Karpas-422 (cell line): ENCODE measurements around the gene MRPL42. TPM values are rescaled to one million over a fixed set of nuclear protein-coding genes. Genes with fewer than 3 reads are reported as not detected.
A peak's percentile ranks its signal among the peaks of the same experiment; 100 is the strongest.

Experiments used
- DNase-seq: peaks from one replicate; pipeline ENCODE4 v3.0.0-alpha.2; 2015
- H2AFZ ChIP-seq: fragments of 200-600 bp; sonication (generic); 2 replicates; pipeline ENCODE4 v1.6.1; 2014; ENCODE audit warnings: antibody characterized with exemption, low read length, mixed read lengths
- H3K27ac ChIP-seq: fragments of 200-600 bp; sonication (generic); 2 replicates; pipeline ENCODE4 v1.5.1; 2014; ENCODE audit warnings: mild to moderate bottlenecking, low read length, moderate library complexity
- H3K27me3 ChIP-seq: fragments of 200-600 bp; sonication (generic); 2 replicates; pipeline ENCODE4 v1.6.1; 2014; ENCODE audit warnings: low read length, mixed read lengths
- H3K36me3 ChIP-seq: fragments of 200-600 bp; sonication (generic); 2 replicates; pipeline ENCODE4 v1.6.1; 2014; ENCODE audit warnings: low read length, mixed read lengths; ENCODE audit not compliant: insufficient read depth
- H3K4me1 ChIP-seq: fragments of 200-600 bp; sonication (generic); 2 replicates; pipeline ENCODE4 v1.6.1; 2014; ENCODE audit warnings: mild to moderate bottlenecking, low read length, mixed read lengths
- H3K4me2 ChIP-seq: fragments of 200-600 bp; sonication (generic); 2 replicates; pipeline ENCODE4 v1.6.1; 2014; ENCODE audit warnings: low read length, low read depth, mild to moderate bottlenecking; ENCODE audit not compliant: poor library complexity, severe bottlenecking
- H3K4me3 ChIP-seq: fragments of 200-600 bp; sonication (generic); 2 replicates; pipeline ENCODE4 v1.5.1; 2014; ENCODE audit warnings: mild to moderate bottlenecking, antibody characterized with exemption, low read length, mixed read lengths
- H3K79me2 ChIP-seq: fragments of 200-600 bp; sonication (generic); 2 replicates; pipeline ENCODE4 v1.6.1; 2014; ENCODE audit warnings: mild to moderate bottlenecking, low read length, mixed read lengths
- H3K9ac ChIP-seq: fragments of 200-600 bp; sonication (generic); 2 replicates; pipeline ENCODE4 v1.6.0; 2014; ENCODE audit warnings: low read length
- H3K9me2 ChIP-seq: fragments of 200-600 bp; sonication (generic), shearing (Covaris generic); replicated peaks from 2 replicates; pipeline ENCODE4 v1.6.0; 2014; ENCODE audit warnings: mild to moderate bottlenecking, low read length, moderate library complexity; ENCODE audit not compliant: insufficient read depth
- H3K9me3 ChIP-seq: fragments of 300-700, 200-600 bp; sonication (generic); 2 replicates; pipeline ENCODE4 v1.6.1; 2014; ENCODE audit warnings: low read length, mixed read lengths
- H4K20me1 ChIP-seq: fragments of 200-600 bp; sonication (generic); 2 replicates; pipeline ENCODE4 v1.6.1; 2014; ENCODE audit warnings: mild to moderate bottlenecking, antibody characterized with exemption, low read length, low read depth; ENCODE audit not compliant: insufficient read depth
- total RNA-seq: library from RNA; depleted of rRNA; stranded (reverse); fragments of >200 nt; shearing (Covaris generic); gene quantifications from 2 replicates; pipeline ENCODE4 v1.2.3, GENCODE V29; 2014; ENCODE audit warnings: low replicate concordance; rRNA removed

MRPL42 gene
- total RNA-seq = 39.2 and 131 TPM in 2 replicates

DNA sequence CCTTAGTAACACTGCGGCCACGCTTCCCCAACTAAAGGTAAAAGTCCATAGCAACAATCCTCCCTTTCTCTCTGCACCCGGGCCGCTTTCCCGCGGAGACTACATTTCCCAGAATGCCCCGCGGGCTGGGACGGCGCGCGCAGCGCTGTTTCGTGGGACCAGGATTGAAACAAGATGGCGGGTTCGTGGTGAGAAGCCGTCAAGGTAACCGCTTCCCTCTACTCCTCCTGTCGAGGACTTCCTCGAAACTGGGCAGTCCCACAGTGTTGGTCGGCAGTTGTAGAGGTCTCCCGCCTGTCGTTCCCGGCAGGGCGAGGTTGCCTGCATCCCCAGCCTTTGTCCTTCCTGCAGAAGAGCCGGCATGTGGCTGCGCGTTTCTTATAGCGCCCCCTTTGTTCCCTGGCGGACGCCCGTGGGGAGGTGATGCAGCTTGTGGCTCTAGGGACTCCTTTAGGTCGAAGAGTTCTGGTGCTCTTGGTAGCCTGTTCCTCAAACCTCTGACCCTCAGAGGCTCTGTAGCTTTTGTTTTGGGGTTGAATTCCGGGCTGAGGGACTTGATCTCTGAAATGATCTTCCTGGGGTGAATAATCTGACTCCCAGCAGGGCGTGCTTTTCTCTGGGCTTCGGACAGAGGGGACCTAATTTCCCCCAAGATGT is at the start of gene MRPL42:
MRPL42 (plus strand) TSS at position 164 of the 657 bp plus-strand sequence. CDS start 1,772 bp downstream, outside the sequence.
- peaks cover 48% of the 10 kb centered on the region for H3K79me2 ChIP-seq
- H3K4me1 ChIP-seq = peaks cover 16% of the 10 kb centered on the region
- peak within 1 kb of the TSS; percentile 77 for H3K9ac ChIP-seq
- DNase-seq = peak; percentile 97
- no peaks in the 10 kb centered on the region for H3K27me3 ChIP-seq
- peaks cover 12% of the 10 kb centered on the region for H3K36me3 ChIP-seq
- no peaks in the 10 kb centered on the region for H3K9me2 ChIP-seq
- H3K4me2 ChIP-seq = peak within 1 kb of the TSS; percentile 71
- H3K27ac ChIP-seq = peak within 1 kb of the TSS; percentile 48
- H3K4me3 ChIP-seq = peak within 1 kb of the TSS; percentile 78
- no peaks in the 10 kb centered on the region for H3K9me3 ChIP-seq
- peak within 1 kb of the TSS; percentile 87 for H2AFZ ChIP-seq
- H4K20me1 ChIP-seq = no peaks in the 10 kb centered on the region

DNA sequence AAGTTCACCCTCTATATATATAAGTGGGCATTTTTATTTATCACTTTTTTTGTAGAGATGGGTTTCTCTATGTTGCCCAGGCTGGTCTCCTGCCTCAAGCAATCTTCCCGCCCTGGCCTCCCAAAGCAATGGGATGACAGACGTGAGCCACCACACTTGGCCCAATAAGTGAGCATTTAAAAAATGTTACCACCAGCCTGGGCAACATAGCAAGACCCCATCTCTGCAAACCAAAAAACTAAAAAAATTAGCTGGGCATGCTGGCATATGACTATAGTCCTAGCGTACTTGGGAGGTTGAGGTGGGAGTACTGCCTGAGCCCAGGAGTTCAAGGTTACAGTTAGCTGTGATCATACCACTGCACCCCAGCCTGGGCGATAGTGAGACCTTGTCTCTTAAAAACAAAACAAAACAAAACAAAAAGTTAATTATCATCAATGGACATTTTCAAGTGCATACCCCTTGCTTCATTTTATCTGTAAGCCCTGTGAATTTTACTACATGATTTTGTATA is 49.3 kb upstream of the MRPL42 start:
- Histone ChIP-seq H3K4me3 (no peak overlapping the region), H2AFZ (no peak overlapping the region), H3K27me3 (no peaks in the 10 kb centered on the region), H3K79me2 (peaks cover 93% of the 10 kb centered on the region), H3K36me3 (no peaks in the 10 kb centered on the region), H3K4me1 (peaks cover 55% of the 10 kb centered on the region), H4K20me1 (peaks cover 63% of the 10 kb centered on the region), H3K9me2 (no peaks in the 10 kb centered on the region), H3K4me2 (no peak overlapping the region), H3K9ac (no peak overlapping the region), H3K9me3 (no peaks in the 10 kb centered on the region), H3K27ac (no peak overlapping the region)
- no peak for DNase-seq

DNA sequence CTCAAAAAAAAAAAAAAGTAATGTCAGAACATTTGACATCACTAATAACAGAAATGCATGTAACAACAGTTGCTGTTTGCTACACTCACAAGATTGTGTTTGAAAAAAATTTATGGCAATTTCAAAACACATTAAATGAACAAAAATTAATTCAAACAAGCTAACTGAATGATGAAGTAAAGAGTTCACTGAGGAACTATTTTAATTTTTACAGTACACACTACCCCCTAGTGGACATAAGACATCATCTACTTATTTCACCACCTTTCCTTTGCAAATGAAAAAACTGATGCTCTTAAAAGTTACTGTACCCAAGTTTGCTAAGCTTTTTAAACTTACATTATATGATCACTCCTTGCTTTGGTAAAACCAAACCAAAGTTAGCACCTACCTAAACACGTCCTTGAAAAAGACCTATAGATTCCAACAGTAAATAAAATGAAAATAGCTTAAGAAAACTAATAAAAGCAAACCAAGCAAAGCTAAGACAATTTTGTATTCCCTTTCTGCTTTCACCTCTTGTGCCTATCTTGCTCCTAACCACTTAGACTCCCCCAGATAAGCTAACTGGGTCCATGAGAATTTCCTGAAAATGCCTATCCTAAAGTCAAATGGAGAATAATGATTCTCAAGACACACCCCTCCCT is 47.8 kb upstream of the MRPL42 start:
- no peaks in the 10 kb centered on the region for H3K9me2 ChIP-seq
- H3K27me3 ChIP-seq = no peaks in the 10 kb centered on the region
- H3K4me2 ChIP-seq = no peak overlapping the region
- peak; percentile 81 for DNase-seq
- H3K9me3 ChIP-seq = no peaks in the 10 kb centered on the region
- H3K9ac ChIP-seq = no peak overlapping the region
- H3K4me3 ChIP-seq = no peak overlapping the region
- no peak overlapping the region for H3K27ac ChIP-seq
- H3K79me2 ChIP-seq = peaks cover 95% of the 10 kb centered on the region
- H2AFZ ChIP-seq = no peak overlapping the region
- peaks cover 70% of the 10 kb centered on the region for H3K4me1 ChIP-seq
- no peaks in the 10 kb centered on the region for H3K36me3 ChIP-seq
- peaks cover 77% of the 10 kb centered on the region for H4K20me1 ChIP-seq

DNA sequence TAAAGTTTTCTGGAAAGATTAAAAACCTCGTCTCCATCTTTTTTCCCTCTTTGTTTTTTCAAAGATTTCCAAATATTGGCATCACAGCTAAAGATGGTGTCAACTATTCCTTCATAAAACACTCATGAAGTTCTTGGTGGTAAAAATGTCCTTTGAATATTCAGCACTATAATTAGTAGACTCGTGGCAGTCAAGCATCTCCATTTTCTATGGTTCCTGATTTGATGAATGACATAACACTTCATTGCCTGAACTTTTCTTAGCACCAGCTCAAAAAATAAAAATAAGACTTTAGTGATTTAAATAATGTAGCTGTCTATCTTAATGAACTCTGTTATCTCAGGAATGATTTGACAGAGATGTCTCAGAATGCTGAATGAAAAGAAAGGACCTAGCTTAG is 45.3 kb upstream of the MRPL42 start:
- no peak overlapping the region for H2AFZ ChIP-seq
- no peak overlapping the region for H3K27ac ChIP-seq
- DNase-seq = no peak
- H4K20me1 ChIP-seq = peaks cover 93% of the 10 kb centered on the region
- H3K9me2 ChIP-seq = no peaks in the 10 kb centered on the region
- H3K27me3 ChIP-seq = no peaks in the 10 kb centered on the region
- H3K4me1 ChIP-seq = peaks cover 68% of the 10 kb centered on the region
- H3K9me3 ChIP-seq = no peaks in the 10 kb centered on the region
- H3K36me3 ChIP-seq = no peaks in the 10 kb centered on the region
- peaks cover 95% of the 10 kb centered on the region for H3K79me2 ChIP-seq
- H3K4me3 ChIP-seq = no peak overlapping the region
- H3K4me2 ChIP-seq = peak overlapping the region; percentile 28
- H3K9ac ChIP-seq = no peak overlapping the region

DNA sequence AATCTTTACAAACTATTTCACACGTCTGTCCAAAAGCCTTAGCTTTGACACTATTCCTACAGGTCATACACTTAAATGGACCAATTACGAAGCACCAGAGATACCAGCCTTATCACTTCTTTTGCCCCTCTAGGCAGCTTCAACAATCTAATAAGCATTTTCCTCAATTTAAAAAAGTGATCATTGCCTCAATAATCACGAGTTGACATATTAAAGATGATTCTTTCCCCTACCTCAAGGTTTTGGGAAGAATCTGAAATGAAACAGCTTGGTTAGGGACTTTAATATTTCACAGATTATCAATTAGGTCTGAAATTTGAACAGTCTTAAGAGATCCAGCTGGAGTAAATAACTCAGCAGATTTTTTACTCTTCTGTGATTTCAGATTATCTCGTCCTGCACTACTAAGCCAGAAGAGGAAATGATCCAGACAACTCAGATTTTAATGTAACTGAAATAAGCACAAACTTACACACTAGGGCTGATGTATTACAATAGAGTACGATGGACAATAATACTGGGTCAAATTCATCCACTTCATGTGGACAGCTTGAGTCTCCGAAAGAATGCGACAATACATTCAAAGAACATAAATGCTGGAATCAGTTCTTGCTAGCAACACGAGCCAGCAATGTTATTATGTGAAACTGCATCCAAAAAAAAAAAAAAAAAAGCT is 41.4 kb upstream of the MRPL42 start:
- Histone ChIP-seq H4K20me1 (peaks cover 92% of the 10 kb centered on the region), H3K9me3 (no peaks in the 10 kb centered on the region), H3K36me3 (no peaks in the 10 kb centered on the region), H3K4me3 (no peak overlapping the region), H3K4me2 (no peak overlapping the region), H3K27me3 (no peaks in the 10 kb centered on the region), H3K4me1 (peaks cover 46% of the 10 kb centered on the region), H3K27ac (no peak overlapping the region), H3K9me2 (no peaks in the 10 kb centered on the region), H2AFZ (no peak overlapping the region), H3K9ac (no peak overlapping the region), H3K79me2 (peaks cover 87% of the 10 kb centered on the region)
- no peak for DNase-seq

DNA sequence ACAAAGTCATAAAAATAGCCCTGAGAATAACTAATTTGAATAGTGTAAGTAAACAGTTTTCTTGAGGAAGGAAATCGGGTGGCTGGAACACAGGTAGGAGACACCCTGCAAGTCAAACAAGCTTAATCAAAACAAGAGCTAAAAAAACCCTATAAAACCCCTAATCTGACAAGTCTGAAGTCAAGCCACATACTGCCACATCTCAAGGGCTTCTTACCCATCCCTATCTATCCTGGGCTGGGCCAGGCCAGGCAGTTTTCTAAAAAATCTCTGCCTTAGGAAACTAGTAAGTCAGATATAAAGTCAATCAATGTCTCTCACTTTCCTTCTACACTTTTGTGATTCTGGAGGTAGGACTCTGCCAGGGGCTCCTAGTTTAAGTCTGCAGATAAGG is 40.9 kb upstream of the MRPL42 start:
- Histone ChIP-seq H3K9me3 (no peaks in the 10 kb centered on the region), H3K9ac (no peak overlapping the region), H3K9me2 (no peaks in the 10 kb centered on the region), H3K4me3 (no peak overlapping the region), H3K27me3 (no peaks in the 10 kb centered on the region), H3K79me2 (peaks cover 90% of the 10 kb centered on the region), H3K4me1 (peaks cover 46% of the 10 kb centered on the region), H2AFZ (no peak overlapping the region), H3K27ac (no peak overlapping the region), H3K36me3 (no peaks in the 10 kb centered on the region), H4K20me1 (peaks cover 93% of the 10 kb centered on the region), H3K4me2 (no peak overlapping the region)
- DNase-seq = no peak

DNA sequence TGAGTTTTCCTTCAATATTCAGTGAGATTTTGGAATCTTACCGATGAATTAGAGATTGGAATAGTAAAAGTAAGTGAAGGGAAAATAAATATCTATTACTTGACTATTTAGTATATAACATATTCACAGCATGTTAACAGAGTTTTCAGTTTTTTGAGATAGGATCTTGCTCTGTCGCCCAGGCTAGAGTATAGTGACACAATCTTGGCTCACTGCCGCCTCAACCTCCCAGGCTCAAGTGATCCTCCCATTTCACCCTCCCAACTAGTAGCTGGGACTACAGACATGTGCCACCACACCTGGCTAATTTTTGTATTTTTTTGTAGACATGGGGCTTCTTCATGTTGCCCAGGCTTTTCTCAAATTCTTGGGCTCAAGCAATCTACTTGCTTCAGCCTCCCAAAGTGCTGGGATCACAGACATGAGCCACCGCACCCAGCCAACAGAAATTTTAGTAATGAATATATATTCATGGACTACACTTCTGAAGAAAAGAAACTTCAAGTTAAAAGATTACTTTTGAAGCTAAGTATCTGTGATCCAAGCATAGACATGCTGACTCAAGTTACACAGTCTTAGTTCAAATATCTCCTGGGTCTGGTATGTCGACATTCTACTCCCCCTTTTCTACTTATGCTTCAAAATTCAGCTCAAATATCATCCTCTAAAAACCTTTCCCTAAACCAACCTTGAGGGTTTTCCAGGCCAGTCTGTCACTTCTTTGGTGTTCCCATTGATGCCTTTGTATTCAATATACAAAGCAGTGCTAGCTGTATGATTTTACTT is 39.3 kb upstream of the MRPL42 start:
- Histone ChIP-seq H3K27me3 (no peaks in the 10 kb centered on the region), H3K9ac (no peak overlapping the region), H3K4me3 (no peak overlapping the region), H3K79me2 (peaks cover 90% of the 10 kb centered on the region), H3K9me3 (no peaks in the 10 kb centered on the region), H3K27ac (no peak overlapping the region), H2AFZ (no peak overlapping the region), H3K9me2 (no peaks in the 10 kb centered on the region), H3K4me2 (no peak overlapping the region), H3K4me1 (peaks cover 33% of the 10 kb centered on the region), H3K36me3 (no peaks in the 10 kb centered on the region), H4K20me1 (peaks cover 90% of the 10 kb centered on the region)
- DNase-seq = no peak
